IPS-20b (cell line): ENCODE data around the gene G2E3.
A peak's percentile ranks its signal among the peaks of the same experiment; 100 is the strongest.

Experiments
- H3K27ac ChIP-seq: one replicate; pipeline ENCODE4 v1.5.1; 2013; ENCODE audit warnings: low read length
- H3K27me3 ChIP-seq: 2 replicates; pipeline ENCODE4 v1.6.1; 2013; ENCODE audit warnings: mild to moderate bottlenecking, low read length, inconsistent platforms; ENCODE audit not compliant: insufficient read depth
- H3K36me3 ChIP-seq: 2 replicates; pipeline ENCODE4 v1.6.1; 2013; ENCODE audit warnings: low read depth, mild to moderate bottlenecking, inconsistent platforms, low read length, moderate library complexity; ENCODE audit not compliant: insufficient read depth
- H3K4me1 ChIP-seq: 2 replicates; pipeline ENCODE4 v1.6.1; 2013; ENCODE audit warnings: mild to moderate bottlenecking, control low read depth, inconsistent platforms, low read length, moderate library complexity; ENCODE audit not compliant: insufficient read depth
- H3K4me3 ChIP-seq: 2 replicates; pipeline ENCODE4 v1.5.1; 2013; ENCODE audit warnings: mild to moderate bottlenecking, low read length, inconsistent platforms
- H3K9ac ChIP-seq: 2 replicates; pipeline ENCODE4 v1.6.1; 2013; ENCODE audit warnings: low read depth, mild to moderate bottlenecking, inconsistent platforms, low read length, moderate library complexity
- H3K9me3 ChIP-seq: 2 replicates; pipeline ENCODE4 v1.6.1; 2013; ENCODE audit warnings: mild to moderate bottlenecking, low read depth, low read length, inconsistent platforms; ENCODE audit not compliant: insufficient read depth

The G2E3 gene

GRCh38 chr14:30558675-30559555 is at the start of gene G2E3:
TSS of gene G2E3 (plus strand) at chr14:30559158. CDS start at chr14:30581080, 21,922 bp downstream.
- peak within 1 kb of the TSS; percentile 64 for H3K27ac ChIP-seq
- H3K36me3 ChIP-seq = peaks cover 9% of the 10 kb centered on the region; the same call in 1 of the 2 replicates
- peak within 1 kb of the TSS; percentile 94 for H3K4me3 ChIP-seq

GRCh38 chr14:30517737-30518136 is 41.2 kb upstream of the G2E3 start:
- H3K36me3 ChIP-seq = no peaks in the 10 kb centered on the region
- H3K27me3 ChIP-seq = no peaks in the 10 kb centered on the region
- no peaks in the 10 kb centered on the region for H3K9me3 ChIP-seq
- no peaks in the 10 kb centered on the region for H3K4me1 ChIP-seq
- no peak overlapping the region for H3K27ac ChIP-seq
- H3K9ac ChIP-seq = no peak overlapping the region
- no peak overlapping the region for H3K4me3 ChIP-seq

More at GRCh38 chr14:30558675-30559555, at the start of gene G2E3:
- H3K9me3 ChIP-seq = no peaks in the 10 kb centered on the region
- H3K27me3 ChIP-seq = no peaks in the 10 kb centered on the region
- peak within 1 kb of the TSS; percentile 94 for H3K9ac ChIP-seq
- H3K4me1 ChIP-seq = peaks cover 12% of the 10 kb centered on the region

GRCh38 chr14:30518867-30519560 is 39.9 kb upstream of the G2E3 start:
- H3K4me3 ChIP-seq = no peak overlapping the region
- no peaks in the 10 kb centered on the region for H3K4me1 ChIP-seq
- H3K27me3 ChIP-seq = no peaks in the 10 kb centered on the region
- H3K36me3 ChIP-seq = no peaks in the 10 kb centered on the region
- H3K9me3 ChIP-seq = no peaks in the 10 kb centered on the region
- H3K9ac ChIP-seq = no peak overlapping the region
- no peak overlapping the region for H3K27ac ChIP-seq

GRCh38 chr14:30519961-30520360 is 39.0 kb upstream of the G2E3 start:
- H3K4me1 ChIP-seq = no peaks in the 10 kb centered on the region
- no peak overlapping the region for H3K27ac ChIP-seq
- no peaks in the 10 kb centered on the region for H3K36me3 ChIP-seq
- no peak overlapping the region for H3K4me3 ChIP-seq
- no peaks in the 10 kb centered on the region for H3K27me3 ChIP-seq
- no peaks in the 10 kb centered on the region for H3K9me3 ChIP-seq
- H3K9ac ChIP-seq = no peak overlapping the region

- Histone ChIP-seq H3K36me3 (no peaks in the 10 kb centered on the region), H3K4me1 (no peaks in the 10 kb centered on the region), H3K27ac (no peak overlapping the region), H3K27me3 (no peaks in the 10 kb centered on the region), H3K9ac (no peak overlapping the region), H3K4me3 (no peak overlapping the region), H3K9me3 (no peaks in the 10 kb centered on the region)
Observed at GRCh38 chr14:30520536-30520935, 38.4 kb upstream of the G2E3 start.

- Histone ChIP-seq H3K27me3 (no peaks in the 10 kb centered on the region), H3K4me3 (no peak overlapping the region), H3K27ac (no peak overlapping the region), H3K4me1 (no peaks in the 10 kb centered on the region), H3K36me3 (no peaks in the 10 kb centered on the region), H3K9ac (no peak overlapping the region), H3K9me3 (peaks cover 5% of the 10 kb centered on the region; the same call in 1 of the 2 replicates)
Observed at GRCh38 chr14:30521899-30522736, 36.8 kb upstream of the G2E3 start.

GRCh38 chr14:30525833-30526232 is 33.1 kb upstream of the G2E3 start:
- H3K4me1 ChIP-seq = peaks cover 5% of the 10 kb centered on the region; the same call in 1 of the 2 replicates
- no peak overlapping the region for H3K9ac ChIP-seq
- H3K27me3 ChIP-seq = no peaks in the 10 kb centered on the region
- no peak overlapping the region for H3K27ac ChIP-seq
- H3K4me3 ChIP-seq = no peak overlapping the region
- no peaks in the 10 kb centered on the region for H3K36me3 ChIP-seq
- H3K9me3 ChIP-seq = peaks cover 10% of the 10 kb centered on the region; the same call in 1 of the 2 replicates

GRCh38 chr14:30527196-30527595 is 31.8 kb upstream of the G2E3 start:
- Histone ChIP-seq H3K36me3 (no peaks in the 10 kb centered on the region), H3K9ac (no peak overlapping the region), H3K27ac (no peak overlapping the region), H3K4me1 (peaks cover 5% of the 10 kb centered on the region; the same call in 1 of the 2 replicates), H3K27me3 (no peaks in the 10 kb centered on the region), H3K9me3 (peaks cover 10% of the 10 kb centered on the region; the same call in 1 of the 2 replicates), H3K4me3 (no peak overlapping the region)

- no peak overlapping the region for H3K9ac ChIP-seq
- no peaks in the 10 kb centered on the region for H3K27me3 ChIP-seq
- peaks cover 5% of the 10 kb centered on the region; the same call in 1 of the 2 replicates for H3K4me1 ChIP-seq
- no peak overlapping the region for H3K27ac ChIP-seq
- no peaks in the 10 kb centered on the region for H3K36me3 ChIP-seq
- H3K4me3 ChIP-seq = no peak overlapping the region
- peaks cover 10% of the 10 kb centered on the region; the same call in 1 of the 2 replicates for H3K9me3 ChIP-seq
Observed at GRCh38 chr14:30528119-30528518, 30.8 kb upstream of the G2E3 start.

GRCh38 chr14:30528778-30529642 is 29.9 kb upstream of the G2E3 start:
- Histone ChIP-seq H3K36me3 (no peaks in the 10 kb centered on the region), H3K9ac (no peak overlapping the region), H3K4me1 (peaks cover 5% of the 10 kb centered on the region; the same call in 1 of the 2 replicates), H3K4me3 (no peak overlapping the region), H3K9me3 (peaks cover 10% of the 10 kb centered on the region; the same call in 1 of the 2 replicates), H3K27me3 (no peaks in the 10 kb centered on the region), H3K27ac (no peak overlapping the region)
